DND-41 (cell line): ENCODE data around the gene SLCO2A1.

ENCODE experiments used
- EZH2 ChIP-seq: IDR thresholded peaks from 3 replicates; pipeline ENCODE4 v1.6.1; 2012; ENCODE audit warnings: borderline replicate concordance, low read depth, mild to moderate bottlenecking, moderate library complexity, low read length, inconsistent platforms; ENCODE audit not compliant: severe bottlenecking
- TF ChIP-seq, protein P1 (sequence below): IDR thresholded peaks from 2 replicates; pipeline ENCODE4 v1.5.1; 2012; ENCODE audit warnings: borderline replicate concordance, low read length, moderate library complexity, mild to moderate bottlenecking; ENCODE audit not compliant: poor library complexity, severe bottlenecking; ENCODE audit errors: extremely low read depth

- TF ChIP-seq, protein P1, sequence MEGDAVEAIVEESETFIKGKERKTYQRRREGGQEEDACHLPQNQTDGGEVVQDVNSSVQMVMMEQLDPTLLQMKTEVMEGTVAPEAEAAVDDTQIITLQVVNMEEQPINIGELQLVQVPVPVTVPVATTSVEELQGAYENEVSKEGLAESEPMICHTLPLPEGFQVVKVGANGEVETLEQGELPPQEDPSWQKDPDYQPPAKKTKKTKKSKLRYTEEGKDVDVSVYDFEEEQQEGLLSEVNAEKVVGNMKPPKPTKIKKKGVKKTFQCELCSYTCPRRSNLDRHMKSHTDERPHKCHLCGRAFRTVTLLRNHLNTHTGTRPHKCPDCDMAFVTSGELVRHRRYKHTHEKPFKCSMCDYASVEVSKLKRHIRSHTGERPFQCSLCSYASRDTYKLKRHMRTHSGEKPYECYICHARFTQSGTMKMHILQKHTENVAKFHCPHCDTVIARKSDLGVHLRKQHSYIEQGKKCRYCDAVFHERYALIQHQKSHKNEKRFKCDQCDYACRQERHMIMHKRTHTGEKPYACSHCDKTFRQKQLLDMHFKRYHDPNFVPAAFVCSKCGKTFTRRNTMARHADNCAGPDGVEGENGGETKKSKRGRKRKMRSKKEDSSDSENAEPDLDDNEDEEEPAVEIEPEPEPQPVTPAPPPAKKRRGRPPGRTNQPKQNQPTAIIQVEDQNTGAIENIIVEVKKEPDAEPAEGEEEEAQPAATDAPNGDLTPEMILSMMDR: no peak
- TF ChIP-seq EZH2: no peak
These were observed 134.3 kb downstream of the SLCO2A1 start, which contains the start of gene RAB6B for GRCh38 chr3:133895208-133896001.
